Superior temporal gyrus (tissue), 1 donor: ENCODE results near the gene SLC6A18.

ENCODE experiments used
- DNase-seq: peaks from one replicate; pipeline ENCODE4 v3.0.0-alpha.2; 2016; ENCODE audit errors: extremely low spot score

The SLC6A18 gene

GRCh38 chr5:1225081-1225480 is at the start of gene SLC6A18:
Gene SLC6A18 (plus strand): TSS chr5:1225381. CDS start chr5:1225478, 97 bp downstream.
- DNase-seq = no peak

GRCh38 chr5:1175801-1176472 is 49.2 kb upstream of the SLC6A18 start:
- no peak for DNase-seq

- DNase-seq = no peak
These were observed 48.4 kb upstream of the SLC6A18 start for GRCh38 chr5:1176473-1177391.

GRCh38 chr5:1177826-1178528 is 47.2 kb upstream of the SLC6A18 start:
- DNase-seq = no peak

- DNase-seq = no peak
These were observed 46.4 kb upstream of the SLC6A18 start for GRCh38 chr5:1178529-1179382.

GRCh38 chr5:1179383-1179715 is 45.8 kb upstream of the SLC6A18 start:
- no peak for DNase-seq

- no peak for DNase-seq
These were observed 45.1 kb upstream of the SLC6A18 start for GRCh38 chr5:1180096-1180495.

- DNase-seq = no peak
These were observed 44.3 kb upstream of the SLC6A18 start for GRCh38 chr5:1180841-1181271.

- DNase-seq = no peak
These were observed 43.5 kb upstream of the SLC6A18 start for GRCh38 chr5:1181451-1182359.

- no peak for DNase-seq
These were observed 42.9 kb upstream of the SLC6A18 start for GRCh38 chr5:1182360-1182632.

- DNase-seq = peak; percentile 84
These were observed 42.4 kb upstream of the SLC6A18 start for GRCh38 chr5:1182633-1183423.

- no peak for DNase-seq
These were observed 41.6 kb upstream of the SLC6A18 start for GRCh38 chr5:1183424-1184162.

- no peak for DNase-seq
These were observed 41.1 kb upstream of the SLC6A18 start for GRCh38 chr5:1184163-1184470.

GRCh38 chr5:1184481-1184880 is 40.7 kb upstream of the SLC6A18 start:
- DNase-seq = no peak

GRCh38 chr5:1185038-1185627 is 40.0 kb upstream of the SLC6A18 start:
- DNase-seq = no peak

- DNase-seq = no peak
These were observed 39.4 kb upstream of the SLC6A18 start for GRCh38 chr5:1185629-1186350.

- no peak for DNase-seq
These were observed 38.6 kb upstream of the SLC6A18 start for GRCh38 chr5:1186351-1187233.
